Measurements from ENCODE around the gene FCHSD2.

FCHSD2 gene

GRCh38 chr11:72935700-72936099 lies 206.4 kb downstream of the FCHSD2 start:
- H3K4me3 Mint-ChIP-seq: no peak overlapping the region
- H3K27ac Mint-ChIP-seq: no peak overlapping the region
- no peaks in the 10 kb centered on the region for H3K27me3 Mint-ChIP-seq (ENCODE audit: low read depth, poor library complexity)
- H3K9me3 Mint-ChIP-seq: no peaks in the 10 kb centered on the region
- DNase-seq: no peak
- no peaks in the 10 kb centered on the region for H3K4me1 Mint-ChIP-seq
- no peaks in the 10 kb centered on the region for H3K36me3 Mint-ChIP-seq (ENCODE audit: low read depth)
- no peak for TF ChIP-seq CTCF (IDR thresholded peaks at IDR 0.05)

- H3K4me3 Mint-ChIP-seq: no peak overlapping the region
- no peak for TF ChIP-seq CTCF (IDR thresholded peaks at IDR 0.05)
- DNase-seq: no peak
- no peaks in the 10 kb centered on the region for H3K27me3 Mint-ChIP-seq (ENCODE audit: low read depth, poor library complexity)
- H3K4me1 Mint-ChIP-seq: peaks cover 9% of the 10 kb centered on the region
- no peaks in the 10 kb centered on the region for H3K9me3 Mint-ChIP-seq
- no peak overlapping the region for H3K27ac Mint-ChIP-seq
- no peaks in the 10 kb centered on the region for H3K36me3 Mint-ChIP-seq (ENCODE audit: low read depth)
These were observed 210.0 kb downstream of the FCHSD2 start for GRCh38 chr11:72932132-72932570.

GRCh38 chr11:72930008-72930407 lies 212.1 kb downstream of the FCHSD2 start:
- no peak for DNase-seq

GRCh38 chr11:72929256-72929655 lies 212.9 kb downstream of the FCHSD2 start:
- Mint-ChIP-seq H3K4me1 (peaks cover 9% of the 10 kb centered on the region), H3K36me3 (ENCODE audit: low read depth) (no peaks in the 10 kb centered on the region), H3K9me3 (no peaks in the 10 kb centered on the region), H3K27me3 (ENCODE audit: low read depth, poor library complexity) (no peaks in the 10 kb centered on the region), H3K27ac (no peak overlapping the region), H3K4me3 (no peak overlapping the region)
- no peak for DNase-seq
- TF ChIP-seq CTCF (IDR thresholded peaks at IDR 0.05): no peak

More at GRCh38 chr11:72930008-72930407, 212.1 kb downstream of the FCHSD2 start:
- Mint-ChIP-seq H3K4me3 (no peak overlapping the region), H3K27ac (no peak overlapping the region), H3K36me3 (ENCODE audit: low read depth) (no peaks in the 10 kb centered on the region), H3K9me3 (no peaks in the 10 kb centered on the region), H3K4me1 (peaks cover 9% of the 10 kb centered on the region), H3K27me3 (ENCODE audit: low read depth, poor library complexity) (no peaks in the 10 kb centered on the region)
- TF ChIP-seq CTCF (IDR thresholded peaks at IDR 0.05): no peak

- peaks cover 9% of the 10 kb centered on the region for H3K4me1 Mint-ChIP-seq
These were observed 214.7 kb downstream of the FCHSD2 start for GRCh38 chr11:72927380-72927779.

More at GRCh38 chr11:72927380-72927779, 214.7 kb downstream of the FCHSD2 start:
- no peak for DNase-seq
- no peak for TF ChIP-seq CTCF (IDR thresholded peaks at IDR 0.05)
- Mint-ChIP-seq H3K4me3 (no peak overlapping the region), H3K27me3 (ENCODE audit: low read depth, poor library complexity) (peaks cover 2% of the 10 kb centered on the region), H3K9me3 (no peaks in the 10 kb centered on the region), H3K27ac (no peak overlapping the region), H3K36me3 (ENCODE audit: low read depth) (no peaks in the 10 kb centered on the region)

Data from nephron progenitor cell (in vitro differentiated cells).